GM12873 (cell line): Measurements from ENCODE around the gene JMJD8.

ENCODE experiments used
- TF ChIP-seq, protein P1 (sequence below): IDR thresholded peaks from 2 replicates; pipeline ENCODE4 v1.5.1; 2012; ENCODE audit warnings: low read depth, mild to moderate bottlenecking, moderate library complexity, low read length, control low read depth; ENCODE audit not compliant: insufficient read depth; ENCODE audit errors: missing control alignments

JMJD8 gene

DNA sequence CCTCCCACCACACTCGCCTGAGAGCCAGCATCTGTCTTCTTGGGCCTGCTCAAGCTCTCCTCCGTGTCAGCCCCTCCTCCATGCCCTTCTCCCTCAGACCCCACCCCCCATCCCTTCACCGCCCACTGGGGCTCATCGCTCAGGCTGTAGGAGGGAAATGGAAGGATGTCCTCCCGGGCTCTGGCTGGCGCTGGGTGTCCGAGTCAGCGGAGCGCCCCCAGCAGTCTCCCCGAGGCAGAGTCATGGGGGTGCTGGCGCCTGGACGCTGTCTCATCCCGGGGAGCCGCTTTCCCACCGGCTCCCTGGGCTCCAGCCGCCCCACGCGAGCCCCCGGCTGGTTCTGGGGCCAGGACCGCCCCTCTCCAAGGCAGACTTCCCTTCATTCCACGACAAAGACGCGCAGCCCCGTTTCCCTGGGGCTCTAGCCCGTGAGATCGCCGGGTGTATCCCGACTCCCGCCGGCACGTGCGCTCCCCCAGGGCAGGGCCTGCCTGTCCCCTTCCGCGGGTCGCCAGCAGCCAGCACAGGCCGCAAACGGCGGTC lies 36.4 kb upstream of the JMJD8 start:
- TF ChIP-seq, protein P1, sequence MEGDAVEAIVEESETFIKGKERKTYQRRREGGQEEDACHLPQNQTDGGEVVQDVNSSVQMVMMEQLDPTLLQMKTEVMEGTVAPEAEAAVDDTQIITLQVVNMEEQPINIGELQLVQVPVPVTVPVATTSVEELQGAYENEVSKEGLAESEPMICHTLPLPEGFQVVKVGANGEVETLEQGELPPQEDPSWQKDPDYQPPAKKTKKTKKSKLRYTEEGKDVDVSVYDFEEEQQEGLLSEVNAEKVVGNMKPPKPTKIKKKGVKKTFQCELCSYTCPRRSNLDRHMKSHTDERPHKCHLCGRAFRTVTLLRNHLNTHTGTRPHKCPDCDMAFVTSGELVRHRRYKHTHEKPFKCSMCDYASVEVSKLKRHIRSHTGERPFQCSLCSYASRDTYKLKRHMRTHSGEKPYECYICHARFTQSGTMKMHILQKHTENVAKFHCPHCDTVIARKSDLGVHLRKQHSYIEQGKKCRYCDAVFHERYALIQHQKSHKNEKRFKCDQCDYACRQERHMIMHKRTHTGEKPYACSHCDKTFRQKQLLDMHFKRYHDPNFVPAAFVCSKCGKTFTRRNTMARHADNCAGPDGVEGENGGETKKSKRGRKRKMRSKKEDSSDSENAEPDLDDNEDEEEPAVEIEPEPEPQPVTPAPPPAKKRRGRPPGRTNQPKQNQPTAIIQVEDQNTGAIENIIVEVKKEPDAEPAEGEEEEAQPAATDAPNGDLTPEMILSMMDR, result peak; percentile 45

DNA sequence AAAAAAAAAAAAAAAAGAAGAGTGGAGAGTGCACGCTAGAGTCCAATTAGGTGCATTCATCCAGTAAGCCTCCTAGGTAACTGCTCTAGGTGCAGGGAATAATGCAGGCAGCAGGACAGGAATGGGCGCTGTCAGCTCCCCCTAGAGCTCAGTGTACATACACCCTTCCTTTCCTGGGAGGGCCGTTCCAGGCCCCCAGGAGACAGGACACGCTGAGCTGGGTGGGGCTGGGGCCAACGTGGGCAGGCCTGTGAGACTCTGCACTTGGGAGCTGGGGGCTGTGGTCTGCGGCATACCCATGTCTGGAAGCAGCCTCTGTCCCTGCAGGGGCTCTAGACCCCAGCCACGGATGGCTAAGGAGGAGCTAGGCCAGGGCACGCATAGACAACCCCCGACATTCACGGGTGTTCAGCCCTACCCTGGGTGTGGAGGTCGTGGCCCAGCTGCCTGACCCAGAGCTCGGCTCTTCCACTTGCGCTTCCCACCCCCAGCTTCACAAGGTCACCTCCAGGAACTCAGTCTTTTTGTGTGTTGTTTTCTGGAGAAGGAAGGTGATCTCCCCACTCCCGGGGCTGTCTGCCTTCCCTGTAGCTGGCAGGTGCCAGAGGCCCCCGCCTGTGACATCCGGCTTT lies 35.8 kb upstream of the JMJD8 start:
- TF ChIP-seq, protein P1, result peak; percentile 48

DNA sequence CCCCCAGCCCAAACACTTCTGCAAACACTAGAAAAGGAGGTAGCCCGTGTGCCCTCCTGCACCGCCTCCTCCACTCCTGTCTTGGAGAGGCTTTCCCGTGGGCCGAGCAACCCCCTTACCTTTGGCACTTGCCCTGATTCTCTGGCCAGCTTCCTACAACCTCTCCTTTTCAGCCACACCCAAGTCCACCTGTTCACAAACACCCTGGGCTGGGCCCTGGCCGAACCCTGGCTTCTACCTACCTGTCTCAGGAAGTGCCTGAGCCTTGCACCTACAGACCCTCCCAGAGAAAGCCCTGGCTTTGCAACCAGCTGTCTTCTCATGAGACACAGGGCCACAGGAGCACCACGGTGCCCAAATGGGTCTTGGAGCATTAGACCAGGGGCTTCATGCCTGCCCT lies 34.8 kb upstream of the JMJD8 start:
- TF ChIP-seq, protein P1, result no peak

DNA sequence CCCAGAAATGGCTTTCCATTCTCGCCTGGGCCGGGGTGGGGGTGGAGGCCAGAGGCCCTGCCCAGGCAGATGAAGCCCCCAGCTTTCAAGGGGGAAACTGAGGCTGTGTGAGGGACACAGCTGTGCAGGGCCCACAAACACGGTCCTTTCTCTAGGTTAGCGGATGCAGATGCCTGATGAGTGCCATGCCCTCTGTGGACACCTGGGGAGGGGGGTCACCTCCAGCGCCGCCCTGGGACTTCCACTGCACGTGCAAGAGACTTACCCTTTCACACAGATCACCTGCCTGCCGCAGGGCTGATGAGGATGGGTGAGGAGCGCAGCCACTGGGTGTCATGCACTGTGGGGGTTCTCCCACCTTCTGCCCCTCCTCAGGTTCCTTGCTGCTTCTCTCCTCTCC lies 34.3 kb upstream of the JMJD8 start:
- TF ChIP-seq, protein P1, result no peak

DNA sequence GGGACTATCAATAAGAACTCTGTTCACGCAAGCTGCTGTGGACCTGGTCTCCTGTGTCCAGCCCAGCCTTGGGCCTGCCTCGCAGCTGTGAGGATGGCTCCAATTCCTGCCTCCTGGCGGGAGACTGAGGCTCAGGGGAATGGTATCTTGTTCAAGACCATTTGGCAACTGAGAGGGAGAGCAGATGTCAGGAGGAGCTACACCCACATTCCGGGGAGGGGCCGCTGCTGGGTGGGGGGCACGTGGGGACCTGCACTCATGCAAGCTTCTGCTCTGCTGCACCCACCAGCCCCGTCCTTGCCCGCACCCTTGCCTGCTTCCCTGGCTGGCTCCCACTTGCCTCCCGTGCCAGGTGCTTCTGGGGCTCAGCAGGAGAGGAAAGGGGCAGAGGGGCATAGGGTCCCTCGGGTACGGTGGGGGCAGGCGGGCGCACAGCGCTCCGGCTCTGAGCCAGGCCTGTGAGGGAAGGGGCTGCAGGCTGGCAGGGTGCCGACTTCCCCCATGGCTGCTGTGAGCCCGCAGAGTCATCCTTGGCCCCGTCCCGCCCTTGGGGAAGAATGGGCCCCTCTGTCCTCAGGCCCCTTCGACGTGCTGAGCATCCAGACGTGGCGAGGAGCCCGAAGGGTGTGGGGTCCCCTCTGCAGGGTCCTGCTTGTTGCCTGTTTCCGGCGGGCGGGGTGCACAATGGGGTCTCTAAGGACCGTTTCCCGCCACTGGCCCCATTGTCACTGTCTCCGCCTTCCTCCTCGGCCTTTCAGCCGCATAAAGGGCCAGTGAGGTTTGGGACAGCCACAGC lies 33.5 kb upstream of the JMJD8 start:
- TF ChIP-seq, protein P1, result no peak

DNA sequence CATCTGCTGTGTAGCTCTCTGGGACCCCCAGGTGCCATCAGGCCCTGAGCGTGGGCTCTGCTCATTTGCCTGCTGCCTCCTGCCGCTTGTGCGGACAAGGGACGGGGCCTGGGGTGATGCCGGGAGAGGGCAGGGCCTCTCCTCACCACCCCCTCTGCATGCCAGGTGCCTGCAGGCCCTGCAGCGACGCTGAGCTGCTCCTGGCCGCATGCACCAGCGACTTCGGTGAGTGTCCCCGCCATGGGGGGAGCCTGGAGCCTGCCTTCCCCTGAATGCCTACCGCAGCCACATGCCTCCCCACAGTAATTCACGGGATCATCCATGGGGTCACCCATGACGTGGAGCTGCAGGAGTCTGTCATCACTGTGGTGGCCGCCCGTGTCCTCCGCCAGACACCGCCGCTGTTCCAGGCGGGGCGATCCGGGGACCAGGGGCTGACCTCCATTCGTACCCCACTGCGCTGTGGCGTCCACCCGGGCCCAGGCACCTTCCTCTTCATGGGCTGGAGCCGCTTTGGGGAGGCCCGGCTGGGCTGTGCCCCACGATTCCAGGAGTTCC lies 32.7 kb upstream of the JMJD8 start:
- TF ChIP-seq, protein P1, result no peak

DNA sequence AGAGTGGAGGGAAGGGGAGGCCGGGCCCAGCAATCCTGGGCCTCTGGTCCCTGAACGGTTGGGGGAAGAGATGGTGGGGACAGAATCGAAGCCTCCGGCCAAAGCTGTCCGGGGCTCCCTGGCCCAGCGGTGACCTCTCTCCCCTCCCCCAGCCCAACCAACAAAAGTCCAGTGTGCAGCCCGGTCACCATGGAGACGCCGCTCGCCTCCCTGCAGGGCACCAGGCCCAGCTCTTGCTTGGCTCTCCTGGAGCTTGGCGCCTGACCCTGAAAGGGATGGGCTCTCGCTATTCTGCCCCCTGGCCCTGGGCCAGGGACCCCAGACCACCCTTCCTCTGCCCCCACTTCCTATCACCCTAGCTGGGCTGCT lies 32.0 kb upstream of the JMJD8 start:
- TF ChIP-seq, protein P1, result no peak
